IMR-90 (cell line): ENCODE results near the gene FBXO40. TPM values are rescaled to one million over a fixed set of nuclear protein-coding genes. Genes with fewer than 3 reads are reported as not detected.

Experiments used
- ATAC-seq: fragments of 200-7000 bp; cut with Tn5 transposase; 2 replicates; pipeline ENCODE4 v1.9.1; 2020; ENCODE audit warnings: low read depth, mild to moderate bottlenecking, moderate library complexity
- BruUV-seq: library from RNA; stranded (reverse); fragments of 400-500 nt; replicated peaks from 2 replicates; lab custom pipeline; 2021; lab: Mats Ljungman, UMichigan
- CTCF ChIA-PET: fragments of 300-600 bp; formaldehyde crosslinking; extraction: SDS; loops from one replicate; lab custom pipeline; 2021; ENCODE audit warnings: antibody characterized with exemption; lab: Yijun Ruan, JAX
- POLR2A ChIA-PET: fragments of 300-600 bp; sonication (Branson Sonifier 250); formaldehyde crosslinking; loops from one replicate; lab custom pipeline; 2022; ENCODE audit warnings: antibody characterized with exemption; ENCODE audit not compliant: unreplicated experiment; lab: Charles Lee
- DNase-seq: peaks from one replicate; pipeline ENCODE4 v3.0.0; 2013
- H2AFZ ChIP-seq: replicated peaks from 2 replicates; pipeline ENCODE3; 2013; ENCODE audit warnings: low read length, mild to moderate bottlenecking; ENCODE audit not compliant: poor library complexity
- H2AK5ac ChIP-seq: 2 replicates; pipeline ENCODE4 v1.6.1; 2013; ENCODE audit warnings: low read depth, low read length, inconsistent platforms
- H2AK9ac ChIP-seq: replicated peaks from 2 replicates; pipeline ENCODE3; 2013; ENCODE audit warnings: mild to moderate bottlenecking, low read depth, low read length, moderate library complexity; ENCODE audit not compliant: poor library complexity
- H2BK120ac ChIP-seq: 2 replicates; pipeline ENCODE4 v1.6.1; 2013; ENCODE audit warnings: low read depth, low read length, inconsistent platforms
- H2BK15ac ChIP-seq: 3 replicates; pipeline ENCODE4 v1.6.1; 2013; ENCODE audit warnings: low read depth, low read length, inconsistent platforms
- H2BK20ac ChIP-seq: 2 replicates; pipeline ENCODE4 v1.6.1; 2013; ENCODE audit warnings: low read depth, mild to moderate bottlenecking, inconsistent platforms, low read length, moderate library complexity
- H2BK5ac ChIP-seq: 2 replicates; pipeline ENCODE4 v1.6.1; 2013; ENCODE audit warnings: mild to moderate bottlenecking, low read depth, low read length, inconsistent platforms; ENCODE audit not compliant: poor library complexity, severe bottlenecking
- H3K14ac ChIP-seq: replicated peaks from 2 replicates; pipeline ENCODE4 v1.6.1; 2013; ENCODE audit warnings: low read depth, low read length, inconsistent platforms
- H3K18ac ChIP-seq: 2 replicates; pipeline ENCODE4 v1.6.1; 2013; ENCODE audit warnings: low read depth, low read length, control low read depth
- H3K23ac ChIP-seq: 2 replicates; pipeline ENCODE4 v1.6.1; 2013; ENCODE audit warnings: low read depth, low read length, inconsistent platforms
- H3K27ac ChIP-seq: 2 replicates; pipeline ENCODE4 v1.5.1; 2013; ENCODE audit warnings: mild to moderate bottlenecking, control low read depth, low read length; ENCODE audit not compliant: insufficient read depth
- H3K27me3 ChIP-seq: 2 replicates; pipeline ENCODE4 v1.6.1; 2013; ENCODE audit warnings: low read length; ENCODE audit not compliant: control insufficient read depth, insufficient read depth
- H3K36me3 ChIP-seq: 2 replicates; pipeline ENCODE4 v1.6.1; 2013; ENCODE audit warnings: low read length, mixed read lengths; ENCODE audit not compliant: control insufficient read depth, insufficient read depth
- H3K4ac ChIP-seq: 2 replicates; pipeline ENCODE4 v1.6.1; 2013; ENCODE audit warnings: low read depth, low read length, inconsistent platforms
- H3K4me1 ChIP-seq: 2 replicates; pipeline ENCODE4 v1.6.1; 2013; ENCODE audit warnings: low read length, mixed read lengths; ENCODE audit not compliant: control insufficient read depth, insufficient read depth
- H3K4me2 ChIP-seq: 2 replicates; pipeline ENCODE4 v1.6.1; 2013; ENCODE audit warnings: low read depth, mild to moderate bottlenecking, control low read depth, low read length, moderate library complexity
- H3K4me3 ChIP-seq: 2 replicates; pipeline ENCODE4 v1.5.1; 2013; ENCODE audit warnings: low read depth, mild to moderate bottlenecking, control low read depth, low read length, moderate library complexity; ENCODE audit not compliant: insufficient read depth
- H3K56ac ChIP-seq: 2 replicates; pipeline ENCODE4 v1.6.1; 2013; ENCODE audit warnings: low read length, inconsistent platforms; ENCODE audit not compliant: insufficient read depth; ENCODE audit errors: extremely low read depth
- H3K79me1 ChIP-seq, 2 experiments: 2 replicates each; pipeline ENCODE4 v1.6.1; 2013; ENCODE audit warnings: low read length in 2 of 2, inconsistent platforms in 1 of 2, low read depth in 1 of 2
- H3K9ac ChIP-seq: 2 replicates; pipeline ENCODE4 v1.6.1; 2013; ENCODE audit warnings: low read depth, low read length, control low read depth
- H3K9me1 ChIP-seq: 2 replicates; pipeline ENCODE4 v1.6.1; 2013; ENCODE audit warnings: low read length, inconsistent platforms; ENCODE audit not compliant: insufficient read depth
- H3K9me3 ChIP-seq: 2 replicates; pipeline ENCODE4 v1.6.1; 2013; ENCODE audit warnings: low read length; ENCODE audit not compliant: control insufficient read depth, insufficient read depth
- H4K20me1 ChIP-seq: 2 replicates; pipeline ENCODE4 v1.6.1; 2013; ENCODE audit warnings: low read length, inconsistent platforms; ENCODE audit not compliant: insufficient read depth
- H4K5ac ChIP-seq: 2 replicates; pipeline ENCODE4 v1.6.1; 2013; ENCODE audit warnings: mild to moderate bottlenecking, low read depth, low read length, control low read depth
- H4K8ac ChIP-seq, 2 experiments: 2 replicates each; pipeline ENCODE4 v1.6.1; 2013; ENCODE audit warnings: low read depth in 2 of 2, low read length in 2 of 2, control low read depth in 1 of 2, inconsistent platforms in 1 of 2
- H4K91ac ChIP-seq: 2 replicates; pipeline ENCODE4 v1.6.1; 2013; ENCODE audit warnings: low read depth, low read length, inconsistent platforms; ENCODE audit not compliant: insufficient read depth
- BHLHE40 ChIP-seq: fragments of 150-350 bp; IDR thresholded peaks from 2 replicates; pipeline ENCODE4 v1.6.1; 2016; ENCODE audit warnings: mild to moderate bottlenecking, low read depth, low read length
- CEBPB ChIP-seq: IDR thresholded peaks from 2 replicates; pipeline ENCODE4 v1.6.1; 2012; ENCODE audit warnings: low read depth, low read length, improper control_type of control experiment
- CHD1 ChIP-seq: IDR thresholded peaks from 2 replicates; pipeline ENCODE4 v1.6.1; 2012; ENCODE audit warnings: low read depth, low read length, improper control_type of control experiment
- CTCF ChIP-seq: conservative IDR thresholded peaks from 2 replicates; pipeline ENCODE4 v1.5.1; 2012; ENCODE audit warnings: mild to moderate bottlenecking, low read depth, low read length, improper control_type of control experiment
- ELK1 ChIP-seq: fragments of 150-350 bp; IDR thresholded peaks from 2 replicates; pipeline ENCODE4 v1.6.1; 2016; ENCODE audit warnings: low read depth, mild to moderate bottlenecking, low read length, moderate library complexity, borderline replicate concordance
- MXI1 ChIP-seq: IDR thresholded peaks from 2 replicates; pipeline ENCODE4 v1.6.1; 2012; ENCODE audit warnings: low read depth, mild to moderate bottlenecking, low read length, moderate library complexity, borderline replicate concordance
- NFE2L2 ChIP-seq: fragments of 150-350 bp; IDR thresholded peaks from 2 replicates; pipeline ENCODE4 v1.6.1; 2016; ENCODE audit warnings: low read depth, mild to moderate bottlenecking, low read length
- POLR2A ChIP-seq: IDR thresholded peaks from 2 replicates; pipeline ENCODE4 v1.6.1; 2012; ENCODE audit warnings: mild to moderate bottlenecking, low read depth, low read length
- RAD21 ChIP-seq: IDR thresholded peaks from 2 replicates; pipeline ENCODE4 v1.6.1; 2012; ENCODE audit warnings: low read length, improper control_type of control experiment
- RCOR1 ChIP-seq: IDR thresholded peaks from 2 replicates; pipeline ENCODE4 v1.6.1; 2012; ENCODE audit warnings: mild to moderate bottlenecking, low read length, improper control_type of control experiment; ENCODE audit not compliant: insufficient replicate concordance
- RFX5 ChIP-seq: IDR thresholded peaks from 2 replicates; pipeline ENCODE4 v1.8.0; 2012; ENCODE audit warnings: low read depth, mild to moderate bottlenecking, low read length, moderate library complexity
- SMC3 ChIP-seq: fragments of 150-350 bp; IDR thresholded peaks from 2 replicates; pipeline ENCODE4 v1.6.1; 2016; ENCODE audit warnings: low read depth, mild to moderate bottlenecking, antibody characterized with exemption, low read length, moderate library complexity
- USF2 ChIP-seq: fragments of 150-350 bp; IDR thresholded peaks from 2 replicates; pipeline ENCODE4 v1.6.1; 2017; ENCODE audit warnings: mild to moderate bottlenecking, antibody characterized with exemption, low read length, low read depth
- WGBS, 2 experiments: methylation state at CpG; one replicate each; pipeline versions ENCODE4 v1.1.5 to v1.1.7; 2013; ENCODE audit warnings: missing lambda C conversion rate in 2 of 2; ENCODE audit not compliant: insufficient read length in 1 of 2; ENCODE audit errors: extremely low coverage in 2 of 2; 5-methylcytosine and 5-hydroxymethylcytosine counted together
- dilution Hi-C: fragments of 300-500 bp; cut with HindIII; formaldehyde crosslinking; loops from one replicate; pipeline ENCODE4 v1.14.3; 2018; ENCODE audit warnings: low sequenced_read_pairs; ENCODE audit not compliant: unreplicated experiment
- in situ Hi-C: fragments of 300-500 bp; cut with MboI; formaldehyde crosslinking; loops from 3 replicates; pipeline ENCODE4 v1.14.3; 2019; ENCODE audit warnings: low sequenced_read_pairs, inconsistent platforms, mixed read lengths
- intact Hi-C: fragments of 100-400 bp; cut with micrococcal nuclease; formaldehyde crosslinking; loops from 2 replicates; pipeline ENCODE4 v1.10.0; 2022
- polyA plus RNA-seq, 3 experiments: library from polyadenylated mRNA; depleted of rRNA; stranded (reverse); fragments of >200 nt; gene quantifications; 2 replicates each; pipeline ENCODE4 v1.2.3, GENCODE V29; 2012; ENCODE audit warnings: low replicate concordance in 1 of 3
- total RNA-seq: library from RNA; depleted of rRNA; stranded (reverse); fragments of >200 nt; gene quantifications from 2 replicates; pipeline ENCODE4 v1.2.3, GENCODE V29; 2012

FBXO40 gene
- total and polyA plus RNA-seq, 2 of the 4 experiments (the other 2 are of a cell fraction) = not detected

GRCh38 chr3:121626495-121626894, 33.3 kb downstream of the FBXO40 start:
- no peak overlapping the region for H2BK15ac ChIP-seq
- no peaks in the 10 kb centered on the region for H3K79me1 ChIP-seq
- no peak overlapping the region for H2AK9ac ChIP-seq
- in situ Hi-C loops (no loop called here), dilution Hi-C loops (no loop called here), intact Hi-C loops (no loop called here)
- H4K5ac ChIP-seq = no peak overlapping the region
- no peak overlapping the region for H2BK5ac ChIP-seq
- H4K8ac ChIP-seq = no peak overlapping the region
- no peak overlapping the region for H3K18ac ChIP-seq
- no peak overlapping the region for H2BK20ac ChIP-seq
- no peaks in the 10 kb centered on the region for H3K36me3 ChIP-seq
- H3K9me3 ChIP-seq = no peaks in the 10 kb centered on the region
- H2AK5ac ChIP-seq = no peak overlapping the region
- 100% methylated on average over 2 of the region's 4 CpGs; no CpG with 5 or more reads in 1 of the 2 experiments for WGBS, 2 experiments
- no peak overlapping the region for H3K23ac ChIP-seq
- H3K14ac ChIP-seq = no peak overlapping the region
- no peaks in the 10 kb centered on the region for H3K4me1 ChIP-seq
- ChIA-PET POLR2A (no interaction called here), CTCF (no interaction called here)
- H3K9ac ChIP-seq = no peak overlapping the region
- H3K27ac ChIP-seq = no peak overlapping the region
- H2BK120ac ChIP-seq = no peak overlapping the region
- peaks cover 6% of the 10 kb centered on the region for H3K27me3 ChIP-seq
- no peak for TF ChIP-seq BHLHE40
- no peak for TF ChIP-seq ELK1
- TF ChIP-seq RFX5 = no peak
- no peak for TF ChIP-seq CHD1
- no peak for TF ChIP-seq NFE2L2
- no peak for TF ChIP-seq USF2
- no peak for TF ChIP-seq CEBPB
- no peak for TF ChIP-seq CTCF
- TF ChIP-seq RAD21 = no peak
- TF ChIP-seq RCOR1 = no peak
- TF ChIP-seq SMC3 = no peak
- TF ChIP-seq MXI1 = no peak
- no peak for TF ChIP-seq POLR2A
- H4K20me1 ChIP-seq = no peaks in the 10 kb centered on the region
- H3K56ac ChIP-seq = no peak overlapping the region
- no peak overlapping the region for H3K4me2 ChIP-seq
- ATAC-seq (no peak), DNase-seq (no peak)
- H3K9me1 ChIP-seq = no peaks in the 10 kb centered on the region
- no peak overlapping the region for H4K91ac ChIP-seq
- H3K4me3 ChIP-seq = no peak overlapping the region
- no TSS peak for BruUV-seq
- H2AFZ ChIP-seq = no peak overlapping the region
- no peak overlapping the region for H3K4ac ChIP-seq
